SH-SY5Y (cell line): Measurements from ENCODE around the gene ROBO1.

Experiments
- GATA2 ChIP-seq: IDR thresholded peaks from 2 replicates; pipeline ENCODE4 v1.6.1; 2011; ENCODE audit warnings: mild to moderate bottlenecking, low read depth, low read length
- GATA3 ChIP-seq: IDR thresholded peaks from 2 replicates; pipeline ENCODE4 v1.6.1; 2011; ENCODE audit warnings: low read depth, mild to moderate bottlenecking, low read length, moderate library complexity

- TF ChIP-seq GATA3 = no peak
- no peak for TF ChIP-seq GATA2
These were observed 896.8 kb downstream of the ROBO1 start for GRCh38 chr3:78871048-78871447.
